H1 (cell line): ENCODE results near the gene STAU1. TPM values are rescaled to one million over a fixed set of nuclear protein-coding genes. Genes with fewer than 3 reads are reported as not detected.

Experiments
- CTCF ChIA-PET: fragments of 300-600 bp; sonication (Branson Sonifier 250); formaldehyde crosslinking; loops from one replicate; lab custom pipeline; 2021; ENCODE audit not compliant: partially characterized antibody; lab: Charles Lee
- POLR2A ChIA-PET: fragments of 300-600 bp; sonication (Branson Sonifier 250); formaldehyde crosslinking; loops from one replicate; lab custom pipeline; 2021; ENCODE audit warnings: inconsistent platforms; ENCODE audit not compliant: partially characterized antibody; lab: Charles Lee
- DNase-seq, 2 experiments: peaks; one replicate each; pipeline versions ENCODE4 v3.0.0 to v3.0.0-alpha.2; 2010 to 2022; ENCODE audit warnings: low spot score in 2 of 2, low read depth in 1 of 2, mixed read lengths in 1 of 2
- FAIRE-seq: peaks from 2 replicates; lab custom pipeline; 2011; peaks lifted over from hg19 to GRCh38; lab: Jason Lieb, UNC
- H2AFZ ChIP-seq: 2 replicates; pipeline ENCODE4 v1.8.1; 2012; ENCODE audit warnings: low read length, inconsistent platforms
- H2AK5ac ChIP-seq: 2 replicates; pipeline ENCODE4 v1.6.1; 2013; ENCODE audit warnings: low read depth, low read length
- H2BK120ac ChIP-seq: replicated peaks from 2 replicates; pipeline ENCODE3; 2013; ENCODE audit warnings: low read depth, low read length, inconsistent platforms
- H2BK12ac ChIP-seq: 2 replicates; pipeline ENCODE4 v1.6.1; 2013; ENCODE audit warnings: low read depth, low read length
- H2BK15ac ChIP-seq: 2 replicates; pipeline ENCODE4 v1.6.1; 2013; ENCODE audit warnings: low read length
- H2BK20ac ChIP-seq: 2 replicates; pipeline ENCODE4 v1.6.1; 2013; ENCODE audit warnings: low read length
- H2BK5ac ChIP-seq: 2 replicates; pipeline ENCODE4 v1.6.1; 2013; ENCODE audit warnings: low read depth, low read length
- H3K14ac ChIP-seq: 2 replicates; pipeline ENCODE4 v1.6.1; 2013; ENCODE audit warnings: inconsistent platforms; ENCODE audit not compliant: insufficient read length
- H3K18ac ChIP-seq: 2 replicates; pipeline ENCODE4 v1.6.1; 2013; ENCODE audit warnings: low read length; ENCODE audit errors: extremely low read depth
- H3K23ac ChIP-seq: 2 replicates; pipeline ENCODE4 v1.6.1; 2013; ENCODE audit warnings: inconsistent platforms; ENCODE audit not compliant: insufficient read length
- H3K23me2 ChIP-seq: 2 replicates; pipeline ENCODE4 v1.6.1; 2013; ENCODE audit warnings: low read depth, low read length
- H3K27ac ChIP-seq: 2 replicates; pipeline ENCODE4 v1.6.1; 2011; ENCODE audit warnings: low read depth, low read length, inconsistent platforms
- H3K27me3 ChIP-seq, 4 experiments: replicated peaks in 1 of 4; 1 replicate in 1 of 4; 2 replicates in 3 of 4; pipeline versions ENCODE4 v1.6.1 to v1.8.1; 2011 to 2013; ENCODE audit warnings: low read length in 3 of 4, mild to moderate bottlenecking in 3 of 4, inconsistent platforms in 2 of 4, mixed read lengths in 2 of 4, moderate library complexity in 1 of 4; ENCODE audit not compliant: control insufficient read depth in 3 of 4, insufficient read depth in 3 of 4; ENCODE audit errors: extremely low read depth in 1 of 4
- H3K36me3 ChIP-seq, 4 experiments: 2 replicates each; pipeline versions ENCODE4 v1.6.1 to v1.8.1; 2011 to 2013; ENCODE audit warnings: mild to moderate bottlenecking in 4 of 4, low read length in 3 of 4, moderate library complexity in 2 of 4, control low read depth in 1 of 4, inconsistent platforms in 1 of 4; ENCODE audit not compliant: insufficient read depth in 4 of 4, control insufficient read depth in 2 of 4
- H3K4ac ChIP-seq: replicated peaks from 2 replicates; pipeline ENCODE3; 2013; ENCODE audit warnings: low read length, low read depth, mixed read lengths, inconsistent platforms; ENCODE audit not compliant: insufficient read length
- H3K4me1 ChIP-seq, 4 experiments: replicated peaks in 1 of 4; 1 replicate in 1 of 4; 2 replicates in 3 of 4; pipeline versions ENCODE4 v1.6.1 to v1.8.1; 2011 to 2013; ENCODE audit warnings: low read length in 3 of 4, inconsistent platforms in 2 of 4, mixed read lengths in 1 of 4; ENCODE audit not compliant: insufficient read depth in 4 of 4, control insufficient read depth in 3 of 4
- H3K4me2 ChIP-seq, 2 experiments: 2 replicates each; pipeline versions ENCODE4 v1.6.1 to v1.8.1; 2011 to 2013; ENCODE audit warnings: low read depth in 2 of 2, low read length in 2 of 2, control low read depth in 1 of 2, inconsistent platforms in 1 of 2, mild to moderate bottlenecking in 1 of 2; ENCODE audit not compliant: insufficient read depth in 1 of 2
- H3K4me3 ChIP-seq, 4 experiments: fragments of 200-600, 300-600 bp in 1 of 4; sonication (generic), shearing (Covaris generic), sonication (Bioruptor Twin) in 1 of 4; 2 replicates each; pipeline versions ENCODE4 v1.5.1 to v1.8.1; 2011 to 2016; ENCODE audit warnings: low read length in 4 of 4, low read depth in 3 of 4, control low read depth in 2 of 4, inconsistent platforms in 2 of 4, mild to moderate bottlenecking in 2 of 4, mixed read lengths in 1 of 4, moderate library complexity in 1 of 4; ENCODE audit not compliant: insufficient read depth in 2 of 4; ENCODE audit errors: extremely low read depth in 1 of 4
- H3K56ac ChIP-seq: replicated peaks from 2 replicates; pipeline ENCODE3; 2013; ENCODE audit warnings: low read depth, mild to moderate bottlenecking, mixed read lengths, low read length, inconsistent platforms; ENCODE audit not compliant: insufficient read length
- H3K79me1 ChIP-seq: 2 replicates; pipeline ENCODE4 v1.6.1; 2013; ENCODE audit warnings: low read depth, low read length, control low read depth
- H3K79me2 ChIP-seq, 2 experiments: 2 replicates each; pipeline versions ENCODE4 v1.6.1 to v1.8.1; 2012 to 2013; ENCODE audit warnings: low read length in 2 of 2, mild to moderate bottlenecking in 2 of 2, inconsistent platforms in 1 of 2; ENCODE audit not compliant: insufficient read depth in 2 of 2, control insufficient read depth in 1 of 2
- H3K9ac ChIP-seq, 4 experiments: replicated peaks in 1 of 4; 1 replicate in 1 of 4; 2 replicates in 3 of 4; pipeline versions ENCODE4 v1.6.1 to v1.8.1; 2011 to 2013; ENCODE audit warnings: low read depth in 3 of 4, low read length in 3 of 4, control low read depth in 2 of 4, mild to moderate bottlenecking in 2 of 4, moderate library complexity in 2 of 4, inconsistent platforms in 1 of 4; ENCODE audit errors: extremely low read depth in 1 of 4
- H3K9me3 ChIP-seq, 2 experiments: 2 replicates each; pipeline versions ENCODE4 v1.6.1 to v1.8.1; 2012 to 2013; ENCODE audit warnings: mild to moderate bottlenecking in 2 of 2, moderate library complexity in 2 of 2, control low read depth in 1 of 2, inconsistent platforms in 1 of 2, low read depth in 1 of 2, low read length in 1 of 2, mixed read lengths in 1 of 2; ENCODE audit not compliant: insufficient read depth in 2 of 2
- H4K20me1 ChIP-seq, 2 experiments: replicated peaks in 1 of 2; 2 replicates each; pipeline versions ENCODE3 to v1.8.1; 2011 to 2013; ENCODE audit warnings: inconsistent platforms in 2 of 2, low read length in 2 of 2, mild to moderate bottlenecking in 1 of 2; ENCODE audit not compliant: insufficient read depth in 2 of 2, control insufficient read depth in 1 of 2
- H4K5ac ChIP-seq: 2 replicates; pipeline ENCODE4 v1.6.1; 2013; ENCODE audit warnings: low read length, low read depth, mixed read lengths, inconsistent platforms; ENCODE audit not compliant: insufficient read length
- H4K8ac ChIP-seq: 2 replicates; pipeline ENCODE4 v1.8.0; 2013; ENCODE audit warnings: mild to moderate bottlenecking, moderate library complexity, low read length, inconsistent platforms; ENCODE audit not compliant: insufficient read depth; ENCODE audit errors: extremely low read depth
- H4K91ac ChIP-seq: replicated peaks from 2 replicates; pipeline ENCODE3; 2013; ENCODE audit warnings: low read length, mixed read lengths, inconsistent platforms; ENCODE audit not compliant: insufficient read length
- CEBPB ChIP-seq: IDR thresholded peaks from 2 replicates; pipeline ENCODE4 v1.6.1; 2012; ENCODE audit warnings: low read depth, low read length
- GABPA ChIP-seq: IDR thresholded peaks from 2 replicates; pipeline ENCODE4 v1.6.1; 2011; ENCODE audit warnings: mild to moderate bottlenecking, low read length, moderate library complexity, borderline replicate concordance; ENCODE audit not compliant: insufficient read depth
- KDM1A ChIP-seq: fragments of 200-600, 300-600 bp; sonication (generic); IDR thresholded peaks from 2 replicates; pipeline ENCODE4 v1.7.1; 2016; ENCODE audit warnings: mild to moderate bottlenecking, low read length, borderline replicate concordance
- RXRA ChIP-seq: IDR thresholded peaks from 2 replicates; pipeline ENCODE4 v1.6.1; 2011; ENCODE audit warnings: low read depth, mild to moderate bottlenecking, low read length, moderate library complexity; ENCODE audit not compliant: insufficient read depth
- SIRT6 ChIP-seq: IDR thresholded peaks from one replicate; pipeline ENCODE4 v1.7.1; 2012; ENCODE audit warnings: low read length, inconsistent platforms
- SIX5 ChIP-seq: IDR thresholded peaks from 2 replicates; pipeline ENCODE4 v1.6.1; 2011; ENCODE audit warnings: mild to moderate bottlenecking, low read depth, low read length
- SUZ12 ChIP-seq: fragments of 200-600 bp; sonication (generic); IDR thresholded peaks from 2 replicates; pipeline ENCODE4 v1.6.1; 2012; ENCODE audit warnings: mild to moderate bottlenecking, inconsistent platforms, low read length, moderate library complexity, mixed read lengths
- WGBS, 2 experiments: shearing (Covaris generic) in 1 of 2; methylation state at CpG; one replicate each; pipeline versions ENCODE4 v1.1.6 to v1.1.7; 2013 to 2015; ENCODE audit warnings: low lambda C conversion rate in 2 of 2, mixed read lengths in 2 of 2, inconsistent platforms in 1 of 2, low coverage in 1 of 2, missing lambda C conversion rate in 1 of 2; ENCODE audit not compliant: insufficient replicate concordance in 2 of 2, insufficient coverage in 1 of 2, insufficient read length in 1 of 2; ENCODE audit errors: extremely low coverage in 1 of 2, missing lambda C conversion rate in 1 of 2; 5-methylcytosine and 5-hydroxymethylcytosine counted together
- polyA plus RNA-seq, 7 experiments: library from polyadenylated mRNA; depleted of rRNA in 3 of 7; stranded (reverse) in 5 of 7; unstranded in 2 of 7; fragments of >200 nt in 5 of 7; fragments of 200-250 nt in 2 of 7; gene quantifications; 1 replicate in 5 of 7; 2 replicates in 1 of 7; 4 replicates in 1 of 7; pipeline versions ENCODE4 v1.2.1 to v1.2.3, GENCODE V29; 2011 to 2013; ENCODE audit warnings: missing spikeins in 2 of 7, mixed read lengths in 2 of 7
- total RNA-seq: library from RNA; stranded (reverse); fragmentation: NEBNext Ultra II Directional; extraction: Animal tissue kit (Norgen Biotek cat#: 25700); gene quantifications from 2 replicates; pipeline ENCODE4 v1.2.1, GENCODE V29; 2021

STAU1 gene
- total and polyA plus RNA-seq, 2 of the 8 experiments (the other 6 are each of a cell fraction or from before 2014, with no cell fraction given) = 41.4 to 107 TPM

DNA sequence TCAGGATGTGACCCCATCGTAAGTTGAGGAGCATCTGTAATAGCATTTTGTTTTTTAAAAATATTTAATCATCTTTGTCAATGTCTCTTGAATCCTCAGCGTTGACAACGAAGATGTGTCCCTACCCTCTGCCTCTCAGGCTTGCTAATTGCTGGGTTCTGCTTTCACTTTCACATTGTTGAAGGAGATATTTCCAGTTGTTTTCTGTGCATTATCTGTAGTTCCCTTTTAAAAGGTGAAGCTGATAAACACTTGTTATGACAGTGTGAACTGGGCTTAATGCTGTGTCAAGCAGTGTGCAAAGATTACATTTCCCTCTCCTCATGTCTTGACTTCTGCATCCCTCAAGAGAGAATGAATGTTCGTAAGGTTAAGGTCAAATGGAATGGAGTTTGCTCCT, 87.2 kb downstream of the STAU1 start:
- TF ChIP-seq SIRT6 (no peak), SIX5 (no peak), SUZ12 (no peak), RXRA (no peak), CEBPB (no peak), KDM1A (no peak), GABPA (no peak)
- TF ChIP-seq, all 59 proteins: peak for 0
- H2BK120ac ChIP-seq = no peak overlapping the region
- H2AFZ ChIP-seq = no peak overlapping the region
- peaks cover 35 to 82% (median 60%) of the 10 kb centered on the region in 4 experiments for H3K36me3 ChIP-seq
- no peaks in the 10 kb centered on the region for H3K27me3 ChIP-seq
- H3K4me1 ChIP-seq = peaks cover 0 to 1% (median 0%) of the 10 kb centered on the region in 4 experiments; a peak in 1 of 7 replicates
- peaks cover 0 to 18% of the 10 kb centered on the region in 2 experiments; a peak in 2 of 4 replicates for H3K79me2 ChIP-seq
- no peak for DNase-seq
- H3K18ac ChIP-seq = no peak overlapping the region
- H3K4me2 ChIP-seq = no peak overlapping the region
- H3K23me2 ChIP-seq = no peaks in the 10 kb centered on the region
- H3K79me1 ChIP-seq = 0 out of 2 replicates have a peak, but pooled peaks cover 2% of the 10 kb centered on the region
- H3K9ac ChIP-seq = no peak overlapping the region
- no peak overlapping the region for H2BK15ac ChIP-seq
- H3K56ac ChIP-seq = no peak overlapping the region
- no peak overlapping the region for H3K23ac ChIP-seq
- H3K27ac ChIP-seq = no peak overlapping the region
- H2BK12ac ChIP-seq = no peak overlapping the region
- no peak overlapping the region for H2BK5ac ChIP-seq
- no peak overlapping the region for H3K4me3 ChIP-seq
- no peak overlapping the region for H4K8ac ChIP-seq
- WGBS, 2 experiments = 95% methylated on average over 4 of the region's 4 CpGs; no CpG with 5 or more reads in 1 of the 2 experiments
- no peak overlapping the region for H4K91ac ChIP-seq
- no peak overlapping the region for H4K5ac ChIP-seq
- no peak for FAIRE-seq
- peaks cover 4 to 11% of the 10 kb centered on the region in 2 experiments for H4K20me1 ChIP-seq
- H3K4ac ChIP-seq = no peak overlapping the region
- CTCF ChIA-PET = interaction anchor here (0.9 to 1.3 kb wide), 3 partner anchors 32 to 116 kb away, joined by 3 to 4 read pairs (median 4); no protein-coding TSS in a partner anchor
- H2AK5ac ChIP-seq = no peak overlapping the region
- POLR2A ChIA-PET = interaction anchor here (0.8 to 2.0 kb wide), 7 partner anchors 9 to 54 kb away, joined by 3 to 4 read pairs (median 3); no protein-coding TSS in a partner anchor
- H3K14ac ChIP-seq = no peak overlapping the region
- H2BK20ac ChIP-seq = no peak overlapping the region
- no peaks in the 10 kb centered on the region for H3K9me3 ChIP-seq
